ENCODE measurements around the gene VAC14.

- TF ChIP-seq POLR2AphosphoS5 (IDR thresholded peaks at IDR 0.05; ENCODE audit: insufficient read depth in 1 of 2, low read depth in 1 of 2) (no peak), CTCF (IDR thresholded peaks at IDR 0.05) (no peak)
These were observed 91.0 kb downstream of the VAC14 start for GRCh38 chr16:70709942-70710341.

Measured in vagina (tissue), 2 donors.